Stimulated activated CD4-positive, alpha-beta T cell treated with anti-CD3 and anti-CD28 coated beads, TNF-alpha, amount 100 ng/mL, for 48 hours (primary cell): ENCODE data around the gene IRF7.

Experiments used
- DNase-seq, 3 donors: peaks; one replicate each; pipeline ENCODE4 v3.0.0-alpha.2; 2020; ENCODE audit warnings: low read depth in 3 of 3

Gene IRF7

DNA sequence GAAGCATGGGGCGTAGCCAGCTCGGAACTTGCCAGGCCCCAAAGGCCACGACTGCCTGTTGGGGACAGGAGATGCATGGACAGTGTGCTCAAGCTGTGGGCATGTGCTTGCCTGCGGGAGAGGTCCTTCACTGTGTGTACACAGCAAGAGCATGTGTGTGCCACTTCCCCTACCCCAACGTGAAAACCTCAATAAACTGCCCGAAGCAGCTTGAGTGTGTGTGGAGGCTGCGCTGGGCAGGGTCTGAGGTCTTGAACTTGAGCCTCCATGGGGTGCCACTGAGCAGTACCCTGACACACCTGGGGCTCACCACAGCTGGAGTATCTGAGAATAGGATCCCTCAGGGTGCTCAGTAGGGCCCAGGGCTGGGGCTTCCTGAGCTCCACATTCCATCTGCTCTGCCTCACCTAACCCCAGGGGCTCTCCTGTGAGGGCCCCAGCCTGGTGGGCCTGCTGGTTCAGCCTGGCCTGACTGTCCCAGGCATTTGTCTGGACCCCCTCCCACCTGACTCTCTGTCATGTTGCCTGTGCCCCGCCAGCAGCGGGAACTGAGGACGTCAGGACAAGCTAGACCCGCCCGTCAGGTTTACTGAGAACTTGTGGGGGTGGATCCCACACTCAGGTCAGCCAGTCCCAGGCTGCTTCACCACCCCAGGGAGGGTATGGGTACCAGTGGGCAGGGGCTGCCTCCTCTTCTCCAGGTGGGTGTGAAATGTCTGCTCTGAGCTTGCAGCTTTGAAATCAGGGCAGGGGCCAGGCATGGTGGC, 51.8 kb downstream of the IRF7 start:
- no peak for DNase-seq

DNA sequence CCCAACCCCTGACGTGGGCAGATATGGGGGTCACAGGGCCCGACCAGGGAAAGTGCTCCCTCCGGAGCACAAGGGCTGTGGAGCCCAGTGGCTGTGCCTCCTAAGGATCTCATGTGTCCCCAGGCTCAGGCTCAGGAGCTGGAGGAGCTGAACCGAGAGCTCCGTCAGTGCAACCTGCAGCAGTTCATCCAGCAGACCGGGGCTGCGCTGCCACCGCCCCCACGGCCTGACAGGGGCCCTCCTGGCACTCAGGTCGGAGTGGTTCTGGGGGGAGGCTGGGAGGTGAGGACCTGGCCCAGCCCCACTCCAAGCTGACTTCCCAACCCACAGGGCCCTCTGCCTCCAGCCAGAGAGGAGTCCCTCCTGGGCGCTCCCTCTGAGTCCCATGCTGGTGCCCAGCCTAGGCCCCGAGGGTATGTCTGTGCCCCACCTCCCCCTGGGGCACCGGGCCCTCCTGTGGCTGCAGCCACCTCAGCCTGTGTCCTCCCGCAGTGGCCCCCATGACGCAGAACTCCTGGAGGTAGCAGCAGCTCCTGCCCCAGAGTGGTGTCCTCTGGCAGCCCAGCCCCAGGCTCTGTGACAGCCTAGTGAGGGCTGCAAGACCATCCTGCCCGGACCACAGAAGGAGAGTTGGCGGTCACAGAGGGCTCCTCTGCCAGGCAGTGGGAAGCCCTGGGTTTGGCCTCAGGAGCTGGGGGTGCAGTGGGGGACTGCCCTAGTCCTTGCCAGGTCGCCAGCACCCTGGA, 52.5 kb downstream of the IRF7 start:
- DNase-seq: no peak
